ENCODE data around the gene UBASH3A.

UBASH3A gene

GRCh38 chr21:42398436-42399028, 5.2 kb upstream of the UBASH3A start:
- H3K27ac ChIP-seq: no peak overlapping the region
- no peak for TF ChIP-seq CTCF (conservative IDR thresholded peaks at IDR 0.05)
- TF ChIP-seq ZFX (IDR thresholded peaks at IDR 0.05): no peak

GRCh38 chr21:42400525-42400924, 3.2 kb upstream of the UBASH3A start:
- H3K27ac ChIP-seq: no peak overlapping the region

GRCh38 chr21:42401154-42401553, 2.5 kb upstream of the UBASH3A start:
- TF ChIP-seq ZFX (IDR thresholded peaks at IDR 0.05) (no peak), CTCF (conservative IDR thresholded peaks at IDR 0.05) (no peak)
- no peak overlapping the region for H3K27ac ChIP-seq

More at GRCh38 chr21:42400525-42400924, 3.2 kb upstream of the UBASH3A start:
- TF ChIP-seq CTCF (conservative IDR thresholded peaks at IDR 0.05) (no peak), ZFX (IDR thresholded peaks at IDR 0.05) (no peak)

- no peak overlapping the region for H3K27ac ChIP-seq
- no peak for TF ChIP-seq CTCF (conservative IDR thresholded peaks at IDR 0.05)
These were observed 1.9 kb upstream of the UBASH3A start for GRCh38 chr21:42401820-42402251.

GRCh38 chr21:42404539-42404938, 837 bp downstream of the UBASH3A start:
- no peak for TF ChIP-seq CTCF (conservative IDR thresholded peaks at IDR 0.05)
- no peak overlapping the region for H3K27ac ChIP-seq

GRCh38 chr21:42405064-42406013, 1.6 kb downstream of the UBASH3A start:
- no peak overlapping the region for H3K27ac ChIP-seq
- TF ChIP-seq ZFX (IDR thresholded peaks at IDR 0.05): no peak
- TF ChIP-seq CTCF (conservative IDR thresholded peaks at IDR 0.05): no peak

GRCh38 chr21:42406201-42406621, 2.5 kb downstream of the UBASH3A start:
- H3K27ac ChIP-seq: no peak overlapping the region
- no peak for TF ChIP-seq CTCF (conservative IDR thresholded peaks at IDR 0.05)
- no peak for TF ChIP-seq ZFX (IDR thresholded peaks at IDR 0.05)
